Middle frontal gyrus (tissue), 1 donor: ENCODE results near the gene CCNL1.
"Not testable (repeated sequence)": the region's sequence is repeated elsewhere in the genome, so short reads cannot be mapped to it uniquely, and the experiment has no call there.

Source experiments
- DNase-seq: peaks from one replicate; pipeline ENCODE4 v3.0.0-alpha.2; 2015; ENCODE audit warnings: low spot score; ENCODE audit errors: extremely low spot score

Gene CCNL1

DNA sequence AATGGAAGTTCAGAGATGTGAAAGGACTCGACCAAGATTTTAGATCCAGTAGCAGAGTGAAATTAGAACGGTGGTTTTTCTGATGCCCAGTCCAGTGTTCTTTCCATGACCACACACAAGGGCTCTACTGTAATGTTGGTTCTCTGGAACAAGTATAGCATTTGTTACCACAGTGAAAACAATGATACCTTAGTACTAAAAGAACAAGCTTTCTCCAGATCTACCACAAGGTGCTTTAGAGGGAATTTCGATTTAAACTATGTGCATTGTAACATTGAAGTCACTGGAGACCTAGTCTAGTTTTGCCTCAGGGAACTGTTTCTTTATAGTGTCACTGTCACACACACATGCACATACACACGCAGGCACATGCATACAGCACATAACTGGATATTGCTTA, 12.8 kb upstream of the CCNL1 start:
- DNase-seq: no peak

DNA sequence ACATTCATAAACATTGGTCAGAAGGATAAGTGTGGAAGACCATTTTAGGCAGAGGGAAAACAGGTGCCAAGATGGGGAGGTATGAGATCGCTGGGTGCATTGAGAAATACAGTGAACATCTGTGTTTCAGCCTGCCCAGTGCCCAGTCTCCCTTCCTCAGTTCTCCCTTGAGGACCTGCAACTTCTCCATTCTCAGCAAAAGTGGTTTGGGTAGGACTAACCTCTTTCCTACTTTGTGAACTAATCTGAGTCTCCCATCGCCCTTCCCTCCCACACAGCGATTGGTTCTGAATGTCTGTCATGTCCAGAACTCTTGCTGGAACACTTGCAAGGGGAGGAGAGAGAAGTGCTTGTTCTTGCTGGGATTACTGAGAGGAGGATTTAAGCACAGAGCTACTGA, 10.9 kb upstream of the CCNL1 start:
- DNase-seq: no peak

DNA sequence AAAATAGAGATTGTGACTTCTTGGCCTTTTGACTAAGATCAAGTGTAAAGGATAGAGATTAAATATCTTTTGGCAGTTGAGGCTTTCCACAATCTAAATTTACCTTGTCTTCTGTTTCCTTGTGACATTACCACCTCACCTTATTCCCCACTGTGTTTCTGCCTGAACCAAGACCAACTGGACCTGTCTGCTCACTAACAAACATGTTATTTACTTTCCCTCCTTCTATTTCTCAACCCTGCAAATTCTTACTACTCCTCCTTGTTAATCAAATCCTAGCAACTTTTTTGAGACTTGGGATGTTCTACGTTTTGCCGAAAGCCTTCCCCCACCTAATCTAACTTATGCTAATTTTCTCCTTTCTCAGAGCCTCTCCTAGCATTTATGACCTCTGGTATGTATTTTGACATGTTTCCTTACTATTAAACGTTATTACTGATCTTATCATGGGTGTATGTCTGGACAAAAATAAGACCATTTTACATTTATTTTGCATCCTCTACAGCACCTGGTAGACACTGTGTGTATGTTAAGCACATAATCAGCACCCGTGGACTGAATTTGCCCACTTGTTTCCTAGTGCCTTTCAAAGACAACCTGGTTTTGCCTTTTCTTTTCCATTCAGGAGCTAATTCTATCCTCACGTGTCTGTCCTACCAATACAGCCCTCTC, 7.6 kb upstream of the CCNL1 start:
- DNase-seq: no peak

DNA sequence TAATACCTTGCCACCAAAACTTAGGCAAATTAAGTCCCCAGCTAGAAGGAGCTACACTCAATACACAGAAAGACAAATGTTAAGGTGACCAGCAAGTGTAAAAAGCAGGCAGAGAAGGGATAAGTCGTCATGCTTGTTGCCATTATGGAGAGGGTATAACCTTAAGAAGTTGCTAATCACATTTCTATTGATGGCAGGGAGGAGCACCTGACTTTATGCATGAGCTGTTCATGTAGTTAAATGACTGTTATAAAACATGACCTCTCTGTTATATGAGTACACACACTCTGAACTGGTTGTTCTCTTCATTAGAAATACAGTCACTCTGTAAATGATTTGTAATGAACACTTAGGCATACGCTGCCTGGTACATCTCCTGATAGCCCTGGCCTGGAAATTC, 6.6 kb upstream of the CCNL1 start:
- no peak for DNase-seq

DNA sequence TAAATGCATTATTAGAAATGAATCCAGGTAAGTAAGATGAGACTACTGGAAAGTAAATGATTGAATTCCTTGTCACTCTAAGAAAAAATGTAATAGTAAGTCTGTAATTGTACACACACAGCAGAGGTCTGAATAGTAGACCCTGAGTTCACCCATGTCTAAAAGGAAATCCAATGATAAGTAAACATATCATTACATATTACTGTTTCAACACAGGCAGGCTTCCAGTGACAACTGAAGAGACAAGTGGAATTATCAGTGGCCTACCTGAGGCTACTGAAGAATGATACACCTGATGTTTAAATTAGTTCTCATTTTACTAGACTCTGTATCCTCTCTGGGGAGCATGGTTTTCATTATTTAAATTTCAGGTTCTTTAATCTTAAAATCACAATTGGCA, 6.2 kb upstream of the CCNL1 start:
- no peak for DNase-seq

DNA sequence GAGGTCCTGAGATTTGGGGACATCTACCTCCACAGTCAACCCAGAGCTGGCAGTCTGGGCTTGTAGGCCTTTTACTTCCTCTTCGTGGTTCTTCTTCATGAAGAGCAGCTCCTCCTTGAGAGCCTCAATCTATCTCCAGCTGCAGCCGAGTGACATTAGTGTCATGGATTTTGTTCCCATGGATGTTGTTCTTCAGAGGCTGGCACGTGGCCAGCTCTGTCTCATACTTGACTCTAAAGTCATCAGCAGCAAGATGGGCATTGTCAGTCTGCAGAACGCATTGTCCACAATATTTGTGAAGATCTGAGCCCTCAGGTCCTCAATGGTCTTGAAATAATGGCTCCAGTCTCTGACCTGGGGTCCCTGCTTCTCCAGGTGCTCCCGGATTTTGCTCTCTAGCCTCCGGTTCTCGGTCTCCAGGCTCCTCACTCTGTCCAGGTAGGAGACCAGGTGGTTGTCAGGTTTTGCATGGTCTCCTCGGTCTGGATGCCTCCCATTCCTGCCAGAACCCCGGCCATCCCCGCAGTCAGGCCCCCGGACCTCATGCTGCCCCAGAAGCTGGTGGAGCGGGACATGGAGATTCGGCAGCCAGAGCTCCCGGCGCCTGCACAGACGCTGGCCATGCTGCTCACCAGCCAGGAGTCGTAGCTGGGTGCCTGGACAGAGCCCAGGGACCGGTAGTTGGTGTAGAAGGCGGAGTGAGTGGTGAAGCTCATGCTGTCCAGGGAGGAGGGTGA, 3.4 kb upstream of the CCNL1 start:
- no peak for DNase-seq

DNA sequence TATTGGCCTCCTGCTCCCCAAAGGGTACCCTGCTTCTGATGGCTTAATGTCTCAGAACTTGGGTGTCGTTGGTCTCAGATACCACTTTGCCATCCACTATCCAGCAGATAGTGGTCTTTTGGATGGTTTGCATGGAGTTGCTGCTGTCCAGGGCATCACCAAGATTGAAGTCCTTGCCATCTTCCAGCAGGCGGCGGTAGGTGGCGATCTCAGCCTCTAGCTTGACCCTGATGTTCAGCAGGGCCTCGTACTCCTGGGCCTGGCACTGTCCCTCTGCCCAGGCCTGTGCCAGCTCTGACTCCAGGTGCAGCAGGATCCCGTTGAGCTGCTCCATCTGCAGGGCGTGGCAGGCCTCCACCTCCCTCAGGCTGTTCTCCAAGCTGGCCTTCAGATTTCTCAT, 2.7 kb upstream of the CCNL1 start:
- DNase-seq: not testable (repeated sequence)

DNA sequence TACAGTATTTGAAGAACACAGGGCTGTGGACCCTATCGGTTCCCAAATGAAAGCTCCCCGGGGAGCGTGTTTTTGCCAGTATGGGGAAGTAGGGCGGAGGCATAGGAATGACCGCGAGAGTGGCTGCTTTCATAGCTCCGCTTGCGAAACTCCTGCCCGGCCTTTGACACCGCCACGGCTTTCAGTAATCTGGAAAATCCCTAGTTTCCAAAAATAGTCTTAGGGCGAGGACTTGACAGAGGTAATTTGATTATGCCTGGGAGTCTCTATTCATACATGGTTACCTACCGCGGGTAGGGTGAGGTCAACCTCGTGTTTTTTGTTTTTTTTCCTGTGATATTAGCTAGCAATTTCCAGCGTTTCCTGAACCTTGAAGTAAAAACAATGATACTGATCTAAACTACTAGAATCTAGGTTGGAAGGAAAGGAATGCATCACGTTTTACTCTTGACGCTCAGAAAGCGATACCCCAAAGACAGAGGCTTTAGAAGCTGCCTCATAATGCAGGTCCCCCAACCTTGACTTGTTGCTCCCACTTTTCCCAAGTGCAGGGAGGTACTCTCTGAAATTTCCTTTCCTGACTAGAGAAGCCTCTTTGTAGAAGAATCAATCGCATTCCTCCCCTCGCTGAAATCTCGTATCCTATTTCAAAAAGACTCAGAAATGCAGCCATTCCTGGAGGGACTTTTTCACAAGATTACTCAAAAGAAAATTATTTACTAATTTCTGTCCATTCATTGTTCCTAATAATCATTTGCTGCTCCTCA, 894 bp upstream of the CCNL1 start:
- DNase-seq: peak; percentile 18

DNA sequence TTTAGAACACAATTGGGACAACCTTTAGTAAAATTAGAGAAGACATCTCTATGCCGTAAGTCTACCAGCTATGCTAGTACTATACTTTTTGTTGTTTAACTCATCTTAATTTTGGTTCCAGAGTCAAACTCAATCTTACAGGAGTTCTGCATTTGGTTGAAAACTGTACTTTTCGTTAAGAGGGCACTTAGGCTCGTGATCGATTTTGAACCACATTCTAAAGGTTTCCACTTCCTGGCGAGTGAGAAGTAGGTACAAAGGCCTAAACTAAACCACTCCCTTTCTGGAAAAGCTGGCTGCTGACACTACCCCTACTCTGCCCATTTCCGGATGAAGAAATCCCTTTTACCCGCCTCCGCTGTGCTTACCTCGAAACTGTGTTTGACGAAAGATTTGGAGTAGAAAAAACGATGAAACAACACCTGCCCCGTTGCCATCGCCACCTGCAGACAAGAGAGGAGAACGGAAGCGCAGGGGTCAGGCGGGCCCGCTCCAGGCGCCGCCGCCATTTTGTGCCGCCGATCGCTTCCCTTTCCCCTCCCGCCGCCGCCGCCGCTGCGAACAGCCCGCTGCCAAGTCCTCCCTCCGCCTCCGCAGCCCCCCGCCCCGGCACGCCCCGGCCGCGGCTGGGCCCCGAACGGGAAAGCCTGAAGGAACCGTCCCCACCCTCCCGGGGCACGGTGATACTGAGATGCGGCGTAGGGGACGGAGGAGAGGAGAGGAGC, 748 bp downstream of the CCNL1 start:
- peak; percentile 22 for DNase-seq

DNA sequence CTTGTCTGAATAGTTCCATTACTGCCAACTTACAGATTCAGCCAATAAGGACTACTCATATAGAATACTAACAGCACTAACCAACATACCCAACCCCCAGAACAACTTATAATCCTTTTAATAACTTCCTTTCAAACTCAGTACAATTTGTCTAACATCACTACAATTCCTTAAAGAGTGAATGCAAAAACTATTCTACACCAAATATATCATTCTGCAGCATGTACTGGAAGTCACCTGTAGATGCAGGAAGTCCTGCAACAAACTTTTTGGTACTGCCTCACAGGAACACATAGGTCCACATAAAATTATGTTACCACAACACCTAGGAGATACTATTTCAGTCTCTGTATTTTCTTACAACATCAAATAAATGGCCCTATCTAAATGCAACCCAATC, 2.1 kb downstream of the CCNL1 start:
- no peak for DNase-seq

DNA sequence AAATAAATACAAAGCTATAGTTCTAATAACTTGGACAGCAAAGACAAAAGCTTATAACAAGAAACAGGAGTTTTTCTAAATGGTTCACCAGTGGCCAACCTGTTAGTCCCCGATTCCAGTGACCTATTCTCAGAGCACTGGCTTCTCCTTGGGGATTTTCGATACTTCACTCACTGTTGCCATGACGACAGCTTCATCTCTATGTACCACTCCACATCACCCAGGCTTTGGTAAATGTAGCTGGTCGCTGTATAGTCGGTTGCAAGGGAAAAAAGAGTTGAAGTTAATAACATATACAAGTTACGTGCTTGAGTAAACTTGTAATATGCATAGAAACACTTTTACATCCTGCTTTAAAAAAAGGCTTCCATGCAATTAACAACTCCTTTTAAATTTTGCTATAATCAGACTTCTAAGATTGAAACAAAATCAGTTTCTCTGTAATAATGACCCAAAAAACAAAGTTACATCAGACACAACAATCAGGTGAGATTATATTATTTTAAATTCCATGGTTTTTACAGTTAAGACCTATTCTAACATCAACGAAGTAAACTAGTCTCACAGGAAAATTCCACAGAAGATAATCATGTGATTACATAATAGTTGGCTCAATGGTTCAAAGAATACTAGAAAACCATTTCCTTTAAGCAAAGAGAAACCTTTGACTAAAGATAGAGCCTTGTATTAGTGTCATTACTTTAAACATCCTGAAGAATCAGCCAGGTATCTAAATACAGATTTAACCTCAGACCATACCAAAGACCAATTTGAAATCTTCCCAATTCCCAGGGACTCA, 2.9 kb downstream of the CCNL1 start:
- no peak for DNase-seq

DNA sequence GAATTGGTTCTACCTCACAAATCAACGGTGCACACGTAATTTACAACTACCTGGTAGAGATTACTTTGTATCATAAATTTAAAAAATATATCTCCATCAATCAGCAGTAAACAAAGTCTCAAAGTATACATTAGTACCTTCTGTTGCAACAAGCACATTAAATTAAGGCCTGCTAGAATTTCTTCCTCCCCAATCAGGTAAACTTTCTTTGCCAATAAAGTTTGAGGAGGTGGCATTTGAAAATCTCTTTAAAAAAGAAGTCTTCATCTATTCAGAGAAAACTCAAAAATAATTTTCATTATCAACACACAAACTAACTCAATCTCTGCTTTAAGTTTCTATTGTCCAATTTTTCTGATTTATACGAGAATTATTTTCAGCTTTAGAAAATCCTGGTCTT, 4.4 kb downstream of the CCNL1 start:
- DNase-seq: no peak

DNA sequence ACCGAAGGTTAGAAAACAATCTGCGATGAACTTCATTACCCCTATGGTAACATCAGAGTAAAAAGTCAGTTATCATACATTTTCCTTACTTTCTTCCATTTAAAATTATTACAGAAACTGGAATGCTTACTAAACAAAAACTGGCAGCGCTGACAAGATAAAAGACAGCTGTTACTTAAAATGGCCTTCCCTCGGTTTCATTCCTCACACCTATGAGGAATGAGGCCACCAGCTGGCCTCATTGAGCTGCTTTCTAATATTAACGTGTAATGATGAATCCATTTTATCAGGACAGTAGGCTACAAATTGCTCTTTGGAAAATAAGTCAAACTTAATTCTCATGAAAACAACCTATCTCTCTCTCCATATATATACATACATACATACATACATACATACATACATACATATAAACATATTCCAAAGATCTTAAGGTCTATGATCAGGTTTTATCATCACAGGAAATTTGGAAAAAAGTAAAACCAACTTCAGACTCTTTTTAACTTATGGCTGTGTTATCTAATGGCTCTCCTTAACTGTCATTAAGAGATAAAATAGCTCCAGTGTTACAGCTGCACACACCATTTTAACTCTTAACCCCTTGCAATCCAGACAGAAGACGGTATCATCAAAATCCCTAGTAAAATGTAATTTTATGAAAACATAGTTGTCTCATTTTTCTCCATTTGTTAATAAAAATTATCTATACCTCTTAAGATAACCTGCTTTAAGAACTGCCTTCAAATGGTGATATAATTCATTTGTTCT, 5.2 kb downstream of the CCNL1 start:
- DNase-seq: no peak

DNA sequence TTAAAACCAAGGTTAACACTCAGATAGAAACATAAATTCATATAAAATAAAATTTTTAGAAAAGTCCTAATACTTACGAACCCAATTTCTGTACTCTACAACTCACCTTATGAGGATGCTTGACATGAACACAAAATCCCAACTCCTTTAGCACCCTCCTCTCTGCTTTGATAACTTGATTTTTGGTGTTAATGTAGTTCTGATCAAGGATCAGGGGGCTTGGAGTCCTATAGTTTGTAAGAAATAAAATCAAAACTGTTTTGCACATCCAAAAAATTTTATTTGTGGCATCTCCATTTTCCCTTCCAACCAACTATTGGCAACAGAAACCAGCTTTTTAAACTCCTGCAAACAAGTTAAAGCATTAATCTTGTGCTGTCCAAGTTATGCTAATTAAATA, 7.0 kb downstream of the CCNL1 start:
- DNase-seq: no peak

DNA sequence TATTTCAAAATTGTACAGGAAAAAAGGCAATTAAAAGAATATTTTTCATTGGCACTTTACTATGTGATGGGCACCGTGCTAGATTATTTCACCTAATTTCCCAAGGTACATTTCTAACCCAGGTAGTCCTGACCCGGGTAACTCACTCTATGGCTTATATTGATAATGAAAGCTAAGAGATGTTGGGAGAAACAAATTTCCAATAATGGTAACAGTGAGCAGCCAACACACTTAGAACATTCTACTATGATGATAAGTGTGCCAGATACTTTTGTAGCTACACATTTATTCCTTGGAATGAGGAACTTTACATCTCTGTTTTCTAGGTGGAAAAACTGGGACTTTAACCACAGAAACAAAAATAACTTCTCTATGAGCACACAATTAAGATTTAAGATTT, 7.5 kb downstream of the CCNL1 start:
- DNase-seq: no peak

DNA sequence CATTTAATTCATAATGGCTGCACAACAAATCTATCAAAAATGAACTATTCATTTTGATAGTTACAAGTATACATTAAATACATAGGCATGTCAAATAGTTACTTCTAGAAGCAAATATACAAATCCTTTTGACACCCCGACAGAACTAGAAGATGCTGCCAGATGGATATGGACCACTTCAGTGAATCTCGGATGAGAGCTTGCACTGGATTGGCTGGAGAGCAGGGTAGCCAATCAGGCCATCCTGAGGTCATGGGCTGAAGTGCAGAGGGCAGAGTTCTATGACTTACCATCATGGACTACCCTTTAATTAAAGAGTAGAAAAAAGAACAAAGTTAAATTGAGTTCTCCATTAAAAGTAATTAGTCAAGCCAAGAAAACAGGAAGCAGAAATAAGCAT, 8.3 kb downstream of the CCNL1 start:
- DNase-seq: no peak

DNA sequence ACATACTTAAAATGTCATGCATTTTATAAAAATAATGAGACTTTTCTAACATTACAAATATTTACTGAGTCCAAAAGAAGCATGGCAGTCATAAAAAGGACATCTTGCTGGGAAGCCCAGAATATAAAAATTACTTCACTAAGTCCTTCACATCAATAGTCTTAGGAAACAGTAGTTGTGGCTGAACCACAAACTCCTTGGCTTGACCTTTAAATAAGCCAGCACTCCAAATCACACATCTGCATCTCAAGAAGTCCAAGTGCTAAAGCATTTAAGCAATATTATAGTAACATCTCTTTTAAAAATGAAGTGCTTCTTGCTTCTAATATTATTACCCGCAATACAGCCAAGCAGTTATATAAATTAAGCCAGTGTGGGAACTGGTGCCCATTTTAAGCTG, 8.8 kb downstream of the CCNL1 start:
- DNase-seq: no peak

DNA sequence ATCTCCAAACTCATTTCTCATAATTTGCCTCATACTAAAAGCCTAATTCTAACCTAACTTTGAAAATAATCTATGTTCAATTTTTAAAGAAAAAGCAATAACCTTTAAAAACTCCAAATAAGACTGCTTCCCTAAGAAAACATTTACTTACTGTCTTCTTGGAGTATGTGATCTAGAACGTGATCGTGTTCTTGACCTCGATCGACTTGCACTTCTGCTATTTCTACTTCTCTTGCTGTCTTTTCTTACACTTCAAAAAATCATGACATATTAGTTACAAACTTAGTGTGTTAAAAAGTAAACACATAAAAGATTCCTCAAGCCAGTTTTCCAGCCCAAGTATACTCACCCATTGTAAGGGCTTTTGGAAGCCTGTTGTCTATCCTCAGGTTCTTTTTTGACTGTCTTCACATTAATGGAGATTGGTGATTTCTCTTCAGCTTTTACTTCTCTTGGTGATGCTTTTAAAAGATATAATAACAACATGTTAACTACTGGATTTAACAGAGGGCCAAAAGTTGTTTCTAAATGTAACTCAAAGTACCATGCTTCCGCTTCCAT, 10.7 kb downstream of the CCNL1 start:
- no peak for DNase-seq

DNA sequence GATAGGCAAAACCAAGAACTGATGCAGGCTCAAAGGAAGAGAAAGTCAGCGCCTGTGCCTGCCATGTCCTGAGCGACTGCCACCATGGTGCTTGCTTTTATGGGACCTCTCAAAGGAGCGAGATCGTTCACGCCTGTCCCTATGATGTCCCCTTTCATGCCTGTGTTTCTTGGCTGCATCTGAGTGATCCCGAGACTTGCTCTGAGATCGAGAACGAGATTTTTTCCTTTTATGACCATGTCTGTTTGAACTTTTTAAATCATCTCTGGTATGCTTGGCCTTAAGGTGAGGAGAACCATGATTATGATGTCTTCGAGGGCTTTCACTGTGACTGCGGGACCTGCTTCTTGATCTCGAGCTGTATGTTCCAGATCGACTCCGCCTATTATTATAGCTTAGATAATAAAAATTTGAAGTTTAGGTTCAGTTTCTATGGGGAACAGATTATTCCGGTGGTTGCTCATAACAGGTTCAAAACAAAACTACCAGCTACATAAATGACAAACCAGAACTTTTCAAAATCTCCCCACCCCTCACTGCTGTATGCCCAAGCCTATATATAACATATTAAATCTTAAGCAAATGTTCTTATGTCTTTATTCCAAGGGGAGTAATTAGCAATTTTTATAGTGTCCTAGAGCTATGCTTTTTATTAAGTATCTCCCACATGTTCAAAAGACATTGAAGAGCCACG, 11.6 kb downstream of the CCNL1 start:
- no peak for DNase-seq
